NAMALWA (cell line): ENCODE results near the gene OR10G3.

Experiments used
- DNase-seq: peaks from one replicate; pipeline ENCODE4 v3.0.0-alpha.2; 2015; ENCODE audit warnings: low spot score

Gene OR10G3

GRCh38 chr14:21535545-21536417, 44.1 kb downstream of the OR10G3 start:
- no peak for DNase-seq

GRCh38 chr14:21534576-21534975, 45.3 kb downstream of the OR10G3 start:
- no peak for DNase-seq

GRCh38 chr14:21533294-21533693, 46.6 kb downstream of the OR10G3 start:
- no peak for DNase-seq

GRCh38 chr14:21529515-21529914, 50.4 kb downstream of the OR10G3 start:
- no peak for DNase-seq

- no peak for DNase-seq
These were observed 51.2 kb downstream of the OR10G3 start for GRCh38 chr14:21528381-21529348.

GRCh38 chr14:21527318-21527679, 52.6 kb downstream of the OR10G3 start:
- no peak for DNase-seq

GRCh38 chr14:21526672-21527317, 53.1 kb downstream of the OR10G3 start:
- DNase-seq: no peak

GRCh38 chr14:21525962-21526671, 53.8 kb downstream of the OR10G3 start, which contains the start of gene SALL2:
SALL2 (minus strand) TSS chr14:21526346; CDS start chr14:21526127, 219 bp downstream.
- DNase-seq: no peak

GRCh38 chr14:21525571-21525961, 54.3 kb downstream of the OR10G3 start:
- DNase-seq: no peak

GRCh38 chr14:21524575-21525490, 55.0 kb downstream of the OR10G3 start:
- DNase-seq: no peak

GRCh38 chr14:21523203-21523602, 56.7 kb downstream of the OR10G3 start:
- DNase-seq: no peak

- DNase-seq: no peak
These were observed 58.4 kb downstream of the OR10G3 start for GRCh38 chr14:21521501-21521900.

GRCh38 chr14:21520767-21521166, 59.1 kb downstream of the OR10G3 start:
- no peak for DNase-seq

- DNase-seq: no peak
These were observed 61.2 kb downstream of the OR10G3 start for GRCh38 chr14:21518725-21519124.
